GM21576 (cell line): Measurements from ENCODE around the gene OPCML.

ENCODE experiments used
- ATAC-seq: cut with Tn5 transposase; IDR thresholded peaks from one replicate; pipeline ENCODE4 v1.9.1; 2021; ENCODE audit warnings: mild to moderate bottlenecking, moderate library complexity; ENCODE audit not compliant: unreplicated experiment

OPCML gene

DNA sequence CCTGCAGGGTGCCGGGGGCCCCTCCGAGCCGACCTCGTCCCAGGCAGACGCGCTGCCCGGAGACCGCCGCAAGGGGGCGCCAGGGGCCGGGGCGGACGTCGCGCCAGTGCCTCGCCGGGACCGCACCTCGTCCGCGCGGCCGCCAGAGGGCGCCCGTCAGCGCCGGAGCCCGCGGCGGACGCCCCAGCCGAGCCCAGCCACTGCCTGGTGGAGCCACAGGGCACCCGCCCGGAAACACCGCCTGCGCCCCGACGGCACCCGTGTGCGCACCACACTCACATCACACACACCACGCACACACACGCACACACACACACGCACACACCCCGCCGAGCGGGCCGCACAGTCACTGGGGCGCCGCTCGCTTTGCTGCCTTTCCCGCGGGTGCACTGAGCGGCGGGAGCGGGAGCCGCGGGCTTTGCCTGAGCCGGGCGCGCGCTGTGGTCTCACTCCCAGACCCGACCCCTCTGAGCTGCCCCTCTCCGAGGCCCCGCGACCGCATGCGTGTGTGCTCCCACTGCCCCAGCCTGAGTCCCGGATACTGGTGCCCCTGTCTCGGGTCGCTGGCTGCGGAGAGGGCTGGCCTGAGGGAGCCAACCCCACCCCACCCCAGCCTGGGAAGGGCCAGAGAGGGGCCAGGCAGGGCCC is 449.3 kb downstream of the OPCML start:
- ATAC-seq, result peak; percentile 94

DNA sequence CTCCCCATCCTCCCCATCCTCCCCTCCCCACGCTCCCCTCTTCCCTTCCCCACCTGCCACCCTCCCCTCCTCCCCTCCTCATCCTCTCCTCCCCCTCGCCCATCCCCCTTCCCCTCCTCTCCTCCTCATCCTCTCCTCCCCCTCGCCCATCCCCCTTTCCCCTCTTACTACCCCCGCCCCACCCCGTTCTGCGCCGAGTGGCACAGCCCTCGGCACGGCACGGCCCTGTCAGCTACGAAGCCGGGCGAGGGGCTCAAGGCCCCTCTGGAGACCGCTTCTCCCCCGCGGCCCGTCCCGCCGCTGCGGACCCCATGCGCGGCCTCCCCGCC is 449.9 kb downstream of the OPCML start:
- no peak for ATAC-seq

DNA sequence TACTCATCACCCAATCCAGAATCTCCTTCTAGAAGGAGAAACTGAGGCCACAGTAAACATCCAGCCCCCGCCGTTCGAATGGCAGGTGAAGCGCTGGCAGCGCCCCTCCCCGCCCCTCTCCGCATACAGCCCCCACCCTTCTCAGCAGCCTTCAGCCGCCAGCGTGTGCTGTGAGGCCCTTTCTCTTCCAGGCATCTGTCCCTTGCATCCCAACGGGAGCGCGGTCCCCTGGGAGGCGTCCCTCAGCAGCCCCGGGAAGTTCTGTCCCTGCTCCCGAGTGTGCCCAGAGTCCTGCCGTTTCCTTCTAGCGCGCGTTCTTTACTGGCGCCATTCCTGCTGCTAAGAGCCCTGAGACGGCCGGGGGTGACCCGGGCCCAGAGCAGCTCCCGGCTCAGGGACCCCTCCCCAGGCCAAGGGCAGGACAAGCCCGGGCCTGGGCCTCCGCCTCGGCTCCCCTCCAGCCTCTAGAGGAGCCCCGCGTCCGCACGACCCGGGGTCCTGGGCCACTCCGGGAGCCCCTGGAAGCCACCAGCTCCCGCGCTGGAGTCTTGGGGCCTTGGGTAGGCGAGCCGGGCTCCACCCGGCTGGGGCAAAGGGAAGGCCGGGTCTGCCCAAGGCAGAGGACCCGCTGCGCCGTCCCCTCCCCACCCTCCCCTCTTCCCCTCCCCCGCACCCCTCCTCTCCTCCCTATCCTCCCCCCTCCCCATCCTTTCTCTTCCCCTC is 450.4 kb downstream of the OPCML start:
- ATAC-seq, result no peak

DNA sequence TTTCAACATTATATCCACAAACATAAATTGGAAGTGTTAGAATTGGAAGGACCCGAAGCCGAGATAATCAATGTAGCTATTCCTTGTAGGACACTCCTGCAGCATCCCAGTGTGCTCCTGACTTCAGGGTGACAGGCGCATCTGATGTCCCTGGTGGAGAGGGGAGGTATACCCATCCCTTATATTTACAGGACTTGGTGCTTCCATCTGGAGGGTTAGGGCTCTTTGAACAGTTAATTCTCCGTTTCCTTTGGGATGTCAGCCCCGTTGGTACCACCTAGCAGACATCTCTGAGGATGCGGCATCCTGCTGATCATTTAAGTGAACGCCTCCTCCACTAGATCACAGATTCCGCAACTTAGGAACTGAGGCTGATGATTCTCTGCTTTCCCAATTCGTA is 451.3 kb downstream of the OPCML start:
- ATAC-seq, result no peak

DNA sequence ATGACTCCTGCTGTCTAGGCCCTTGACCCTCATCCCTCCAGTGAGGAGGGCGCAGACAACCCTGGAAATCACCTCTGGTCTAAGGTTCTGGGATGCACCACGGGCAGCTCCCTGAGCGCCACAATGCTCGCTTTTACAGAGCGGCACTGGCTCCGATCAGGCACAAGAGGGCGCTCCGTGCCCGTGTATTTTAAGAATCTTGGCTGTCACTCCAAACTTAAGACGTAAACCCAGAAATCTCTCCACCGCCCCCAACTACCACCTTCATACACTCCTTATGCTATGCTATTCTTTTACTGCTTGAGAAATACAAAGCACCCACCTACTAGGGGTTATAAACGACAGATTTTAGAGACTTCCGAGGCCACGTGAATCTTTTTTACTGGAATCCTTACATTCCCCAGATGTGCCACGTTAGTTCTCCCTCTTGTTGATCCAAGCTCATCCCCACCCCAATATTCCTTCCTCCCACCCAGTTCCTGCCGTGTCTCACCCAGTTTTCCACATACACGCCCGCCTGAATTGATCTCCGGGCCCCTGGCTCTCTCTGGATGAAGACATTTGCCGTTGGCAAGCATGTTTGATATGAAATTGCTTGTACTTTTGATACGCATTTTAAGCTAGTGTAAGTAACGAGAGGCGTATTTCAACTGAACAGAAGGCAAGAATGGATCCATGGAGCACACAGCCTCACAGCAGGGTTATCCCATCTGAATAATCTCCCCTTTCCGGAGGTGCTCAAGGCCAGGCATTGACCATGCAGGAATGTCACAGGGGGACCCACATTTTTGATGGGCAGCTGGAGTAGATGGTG is 453.5 kb downstream of the OPCML start:
- ATAC-seq, result no peak

DNA sequence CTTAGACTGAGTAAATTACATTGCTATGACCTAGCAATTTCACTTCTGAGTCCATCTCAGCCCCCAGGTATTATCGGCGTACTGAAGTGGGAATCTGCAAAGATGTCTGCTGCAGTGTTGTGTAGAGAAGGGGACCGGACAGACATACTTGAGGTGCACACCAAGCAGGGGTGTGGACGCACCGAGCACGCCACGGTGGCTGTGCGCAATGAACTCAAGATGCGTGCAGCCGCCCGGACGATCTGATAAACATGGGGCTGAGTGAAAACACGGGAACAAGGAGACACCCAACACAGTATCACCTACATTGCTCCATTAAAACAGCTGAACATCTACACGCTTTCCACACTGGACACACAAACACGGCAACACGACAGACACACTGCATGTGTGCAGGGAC is 454.3 kb downstream of the OPCML start:
- no peak for ATAC-seq

DNA sequence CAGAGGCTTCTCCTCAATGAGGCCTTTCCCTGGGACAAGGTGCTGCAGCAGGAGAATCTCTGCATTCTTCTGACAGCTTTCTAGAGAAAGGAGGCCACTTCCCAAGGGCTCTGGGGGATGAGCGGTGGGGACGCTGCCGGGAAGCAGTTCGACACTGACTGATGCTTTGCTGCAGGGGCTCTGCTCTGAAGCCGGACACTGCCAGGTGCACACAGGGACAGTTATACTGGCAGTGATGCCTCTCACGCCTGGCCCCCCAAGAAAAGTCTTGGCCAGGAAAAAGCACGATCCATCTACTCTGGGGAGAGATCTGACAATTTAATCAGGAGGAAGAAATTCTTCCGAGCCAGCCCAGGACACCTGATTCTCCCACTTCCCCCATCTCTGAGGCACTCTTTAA is 456.9 kb downstream of the OPCML start:
- ATAC-seq, result no peak

DNA sequence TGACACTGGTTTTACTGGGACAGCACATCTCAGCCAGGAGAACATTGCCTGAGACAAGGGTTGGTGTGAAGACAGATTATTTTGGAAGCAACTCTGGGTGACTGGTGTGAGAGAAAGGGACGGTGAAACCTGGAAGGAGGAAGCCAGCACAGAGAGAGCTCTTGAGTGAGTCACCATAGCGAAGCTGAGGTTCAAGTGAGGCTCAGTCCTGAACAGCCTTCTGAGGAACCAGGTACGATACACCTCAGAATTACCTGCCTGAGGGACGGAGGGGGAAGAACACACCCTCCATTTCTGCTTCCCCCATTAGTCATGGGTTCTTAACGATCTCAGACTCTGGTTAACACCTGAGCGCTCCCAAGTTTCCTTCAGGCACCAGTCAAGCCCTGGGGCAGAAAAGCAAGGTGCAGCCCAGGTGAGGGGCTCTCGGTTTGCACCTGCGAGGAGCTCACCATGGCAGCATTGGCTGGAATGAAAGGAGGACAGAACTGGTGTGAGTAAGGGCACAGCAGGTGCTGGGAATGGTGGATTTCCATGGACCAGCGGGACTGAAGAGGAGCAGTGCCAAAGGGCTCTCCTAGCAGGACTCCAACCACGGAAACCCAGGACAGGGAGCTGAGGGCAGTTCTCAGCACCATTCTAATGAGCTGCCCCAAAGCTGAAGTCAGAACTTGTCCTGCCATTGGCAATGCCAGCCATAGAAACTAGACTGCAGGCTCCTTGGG is 459.3 kb downstream of the OPCML start:
- no peak for ATAC-seq

DNA sequence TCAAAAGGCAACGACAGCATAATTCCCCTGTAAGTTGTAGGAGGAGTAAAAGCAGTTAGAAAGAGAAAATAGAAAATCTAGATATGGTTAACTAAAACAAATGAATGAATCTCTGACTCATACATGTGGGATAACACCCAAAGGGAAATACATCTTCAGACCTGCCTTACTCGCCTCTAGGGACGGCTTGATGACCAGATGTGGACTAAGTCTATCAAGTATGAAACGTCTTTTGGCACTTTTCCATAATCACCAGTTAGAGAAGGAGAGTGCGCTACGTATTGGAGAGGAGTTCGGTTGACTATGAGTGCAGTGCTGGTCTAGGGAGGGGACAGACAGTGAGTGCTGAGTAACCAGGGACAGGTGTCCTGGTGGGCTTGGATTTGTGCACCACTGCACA is 459.9 kb downstream of the OPCML start:
- no peak for ATAC-seq

DNA sequence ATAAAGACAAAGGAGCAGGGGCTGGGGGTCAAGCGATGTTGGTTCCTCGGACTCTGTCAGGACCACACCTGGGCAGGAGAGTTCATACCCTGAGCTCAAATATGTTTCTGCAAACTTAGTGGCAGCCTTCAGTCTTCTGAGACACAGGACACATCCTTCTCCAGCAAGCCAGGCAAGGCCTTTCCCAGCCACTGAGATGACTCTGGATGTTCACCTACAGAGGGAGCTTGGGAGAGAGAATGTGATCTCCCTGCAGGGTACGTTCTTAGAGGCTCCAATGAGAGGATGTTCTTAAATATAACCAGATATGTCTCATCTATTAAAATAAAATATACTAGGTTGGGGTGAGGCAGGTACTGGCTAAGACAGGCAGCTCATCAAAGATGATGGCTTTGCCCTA is 461.5 kb downstream of the OPCML start:
- no peak for ATAC-seq

DNA sequence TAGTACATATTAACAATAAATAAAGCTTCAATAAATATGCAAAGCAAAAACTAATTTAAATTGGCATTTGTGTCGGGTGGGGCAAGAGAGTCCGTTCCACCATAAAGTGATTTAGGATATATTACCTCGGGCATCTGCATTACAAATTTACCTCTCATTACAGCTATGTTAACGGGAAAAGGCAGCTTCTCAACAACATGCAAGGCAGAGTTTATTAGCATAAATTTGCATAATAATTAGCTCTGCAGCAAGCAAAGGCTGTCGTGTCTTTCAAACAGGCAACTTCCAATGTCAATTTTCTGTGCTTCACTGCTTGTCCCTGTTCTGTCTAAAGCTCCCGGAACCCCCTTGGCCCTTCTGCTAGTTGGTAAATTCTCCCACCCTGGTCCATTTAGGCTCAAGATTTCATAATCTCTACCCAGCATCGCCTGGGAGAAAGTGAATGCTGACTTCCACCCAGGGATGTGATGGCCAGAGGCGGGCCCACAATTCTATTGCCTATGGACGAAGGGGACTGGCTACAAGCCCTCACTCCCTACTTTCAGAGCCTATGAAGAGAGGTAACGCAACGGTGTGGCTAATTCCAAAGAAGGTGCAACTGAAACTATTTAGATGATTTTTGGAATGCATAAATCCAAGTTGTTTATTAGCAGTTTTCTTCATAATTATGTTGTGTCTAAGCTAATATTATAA is 462.1 kb downstream of the OPCML start:
- ATAC-seq, result no peak

DNA sequence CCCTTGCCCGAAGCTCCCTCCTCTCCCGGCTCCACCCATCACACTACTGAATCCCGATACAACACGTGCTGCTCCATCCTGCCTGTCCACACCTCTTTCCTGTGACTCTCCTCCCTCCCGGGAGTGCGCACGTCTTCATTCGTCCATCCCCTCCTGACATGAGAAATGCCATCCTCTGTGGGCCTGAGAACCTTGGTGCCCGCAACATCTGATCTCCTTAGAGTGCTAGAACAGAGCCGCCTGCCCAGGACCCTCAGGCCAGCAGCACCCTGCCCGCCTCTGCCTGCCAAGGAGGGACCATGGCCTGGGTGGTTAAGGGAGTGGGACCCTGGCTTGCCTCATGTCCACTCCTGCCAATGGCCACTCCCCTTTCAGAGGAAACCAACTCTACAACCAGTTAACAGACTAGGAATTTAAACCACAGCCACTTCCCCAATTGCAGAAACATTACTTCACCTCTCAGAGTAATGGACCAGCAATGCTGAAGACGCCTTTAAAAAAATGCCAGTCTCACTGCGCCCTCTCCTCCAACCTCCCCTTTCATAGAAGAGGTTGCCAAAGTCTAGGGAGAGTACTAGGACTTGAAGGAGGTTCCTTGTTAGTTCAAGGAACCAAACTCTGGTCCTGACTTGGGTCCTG is 466.3 kb downstream of the OPCML start:
- no peak for ATAC-seq

DNA sequence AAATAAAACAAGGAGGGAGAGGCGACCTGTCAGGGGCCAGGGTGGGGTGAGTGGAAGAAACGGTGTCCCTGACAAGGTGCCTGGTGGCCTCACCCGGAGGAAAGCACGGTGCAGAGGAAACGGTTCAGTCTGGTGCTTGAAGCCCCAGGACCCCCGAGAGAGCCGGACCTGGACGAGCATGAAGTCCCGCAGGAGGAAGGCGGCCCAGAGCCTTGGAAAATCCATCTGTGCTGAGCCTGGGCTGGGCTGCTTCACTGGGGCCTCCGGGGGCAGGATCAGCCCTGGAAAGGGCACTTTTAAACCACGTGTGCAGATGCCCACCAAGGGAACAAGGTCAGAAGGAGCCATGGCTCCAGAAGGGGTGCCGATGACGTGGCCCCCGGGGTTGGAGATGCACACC is 467.3 kb downstream of the OPCML start:
- ATAC-seq, result no peak

DNA sequence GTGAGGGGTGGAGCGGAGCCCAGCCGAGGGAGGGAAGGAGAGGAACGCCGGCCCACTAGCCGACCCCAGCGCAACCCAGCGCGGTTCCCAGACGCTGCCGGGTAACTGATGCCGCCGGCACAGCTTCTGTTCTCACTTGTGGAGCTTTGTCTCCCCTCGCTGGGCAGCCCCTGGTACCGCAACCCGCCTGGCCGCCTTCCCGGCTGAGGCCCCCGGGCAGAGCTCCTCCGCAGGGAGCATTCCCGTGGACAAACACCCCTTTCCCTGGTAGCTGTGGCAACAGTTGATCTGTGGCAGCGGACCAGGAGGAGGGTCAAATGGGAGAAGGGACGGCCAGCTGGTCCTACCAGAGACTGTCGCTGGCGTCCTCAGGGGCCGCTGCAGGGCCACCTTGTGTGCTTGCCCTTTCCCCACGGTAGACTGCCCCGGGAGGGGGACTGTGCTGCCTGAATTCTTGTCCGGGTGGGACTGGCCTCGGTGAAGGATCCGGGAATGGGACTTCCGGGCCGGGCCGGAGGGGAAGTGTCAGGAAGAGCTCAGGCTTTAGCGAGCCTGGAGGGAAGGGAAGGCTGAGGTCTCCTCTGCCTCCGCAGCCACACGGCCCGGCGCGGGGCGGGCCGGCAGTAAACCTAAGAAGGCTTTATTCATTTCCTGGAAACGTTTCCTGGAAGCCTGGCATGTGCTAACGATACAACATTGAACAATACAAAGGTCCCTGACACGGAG is 468.0 kb downstream of the OPCML start:
- ATAC-seq, result no peak

DNA sequence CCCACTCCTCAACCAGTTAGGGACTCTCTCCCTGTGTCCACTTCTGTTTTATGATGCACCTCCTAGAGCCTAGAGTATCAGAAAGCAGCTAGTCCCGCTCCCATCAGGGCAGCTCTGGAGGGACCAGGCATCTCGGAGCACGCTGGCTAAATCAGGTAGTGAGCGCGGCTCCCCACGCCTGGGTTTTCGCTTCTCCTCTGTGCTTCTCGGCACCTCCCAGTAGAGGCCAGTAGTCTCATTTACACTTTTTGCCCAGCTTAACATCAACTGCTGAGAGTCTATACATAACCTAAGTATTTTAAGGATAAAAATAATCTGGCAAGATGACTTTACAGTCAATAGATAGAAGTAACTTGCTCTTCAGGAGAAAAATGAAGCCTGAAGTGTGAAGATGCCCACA is 473.8 kb downstream of the OPCML start:
- ATAC-seq, result no peak

DNA sequence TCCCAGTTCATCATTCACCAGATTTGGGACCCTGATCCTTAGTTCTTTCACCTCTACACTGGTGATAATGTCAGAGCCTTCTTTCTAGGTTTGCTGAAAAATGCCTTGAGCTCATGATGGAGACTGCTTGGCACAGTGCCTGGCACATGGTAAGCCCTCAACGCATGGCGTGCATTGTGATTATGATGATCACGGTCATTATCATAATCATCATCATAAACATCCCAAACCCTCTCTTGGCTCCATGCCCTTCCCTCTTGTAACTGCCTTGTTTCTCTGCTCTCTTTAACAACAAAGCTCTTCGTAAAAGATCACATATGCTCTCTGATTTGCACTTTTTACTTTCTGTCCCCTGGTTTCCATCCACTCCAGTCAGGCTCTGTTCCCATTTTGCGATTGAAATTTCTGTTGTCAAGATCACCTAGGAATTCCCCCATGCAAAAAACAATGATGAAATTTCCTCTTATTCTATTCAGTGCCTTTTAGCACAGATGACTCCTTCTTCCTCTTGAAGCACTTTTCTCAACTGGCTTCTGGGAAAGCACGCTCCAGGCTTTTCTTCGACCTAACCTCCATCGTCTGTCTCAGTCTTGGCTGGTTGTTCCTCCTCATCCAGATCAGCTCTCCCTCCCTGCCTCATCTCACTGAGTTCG is 479.1 kb downstream of the OPCML start:
- ATAC-seq, result no peak

DNA sequence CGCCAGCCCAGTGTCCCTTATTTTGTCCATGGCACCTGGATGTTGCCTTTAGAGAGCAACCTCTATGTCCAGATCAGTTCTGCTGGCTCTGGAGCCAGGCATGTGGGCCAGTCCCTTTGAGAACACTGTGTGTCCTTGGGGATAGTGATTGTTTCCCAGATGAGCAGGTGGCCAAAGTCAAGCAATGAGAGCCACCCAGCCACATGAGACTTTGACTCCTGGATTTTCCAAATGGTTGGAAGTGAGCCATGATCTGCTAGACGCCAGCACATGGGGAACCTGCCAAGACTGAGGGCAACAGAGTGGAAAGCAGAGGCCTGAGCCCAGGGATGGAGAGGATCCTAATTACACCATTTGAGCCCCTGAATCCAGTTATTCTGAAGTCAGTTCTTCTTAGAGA is 479.8 kb downstream of the OPCML start:
- no peak for ATAC-seq

DNA sequence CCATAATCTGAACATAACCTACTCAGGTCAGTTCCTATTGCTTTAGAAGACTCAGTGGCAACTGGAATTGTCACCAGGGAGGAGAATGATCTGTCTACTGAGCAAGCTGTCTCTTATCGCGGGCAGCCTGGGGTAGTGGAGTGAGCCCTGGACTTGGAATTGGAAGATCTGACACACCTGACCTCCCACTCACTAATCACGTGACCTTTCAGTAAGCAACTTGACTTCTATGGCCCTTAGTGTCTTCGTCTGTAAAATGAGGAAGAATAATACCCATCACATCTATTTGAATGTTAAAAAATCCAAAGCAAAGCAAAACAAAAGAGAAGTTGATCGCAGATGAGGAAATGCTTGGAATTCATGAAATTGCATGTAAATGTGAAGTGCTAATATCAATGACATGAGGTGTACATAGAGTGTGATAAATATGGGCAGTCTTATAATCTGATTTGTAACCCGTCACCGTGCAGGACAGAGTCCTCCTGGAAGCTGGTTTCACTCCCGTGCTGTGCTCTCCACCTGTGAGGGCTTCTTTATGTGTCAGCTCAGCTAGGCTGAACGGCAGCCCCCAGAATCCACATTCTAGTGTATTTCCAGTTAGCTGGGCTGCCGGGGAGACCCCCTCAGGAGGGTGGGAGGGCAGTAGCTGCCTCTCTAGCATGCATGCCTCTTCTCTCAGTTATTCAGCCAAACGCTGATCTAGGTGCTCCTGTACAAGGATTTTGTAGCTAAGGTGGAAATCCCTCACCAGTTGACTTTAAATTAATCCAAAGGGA is 482.9 kb downstream of the OPCML start:
- ATAC-seq, result no peak

DNA sequence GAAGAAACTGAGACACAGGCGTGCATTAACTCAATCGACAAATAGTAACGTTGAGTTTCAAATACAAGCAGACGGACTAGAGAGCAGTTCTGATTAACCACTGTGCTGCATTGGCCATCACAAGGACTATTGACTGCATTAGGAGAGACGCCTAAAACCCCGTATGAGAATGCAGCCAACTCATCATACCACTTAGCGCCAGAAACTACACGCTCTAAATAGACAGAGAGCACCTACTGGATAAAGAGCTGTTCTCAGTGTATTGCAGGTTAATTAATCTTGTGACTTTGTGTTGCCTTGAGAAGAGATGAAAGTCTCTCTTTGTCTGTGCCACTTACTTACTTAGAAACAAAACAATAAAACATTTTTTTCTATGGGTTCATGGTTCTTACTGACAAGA is 484.0 kb downstream of the OPCML start:
- no peak for ATAC-seq
